ENCODE measurements around the gene ACAT1.
"Not testable (repeated sequence)": the region's sequence is repeated elsewhere in the genome, so short reads cannot be mapped to it uniquely, and the experiment has no call there.

Gene ACAT1

DNA sequence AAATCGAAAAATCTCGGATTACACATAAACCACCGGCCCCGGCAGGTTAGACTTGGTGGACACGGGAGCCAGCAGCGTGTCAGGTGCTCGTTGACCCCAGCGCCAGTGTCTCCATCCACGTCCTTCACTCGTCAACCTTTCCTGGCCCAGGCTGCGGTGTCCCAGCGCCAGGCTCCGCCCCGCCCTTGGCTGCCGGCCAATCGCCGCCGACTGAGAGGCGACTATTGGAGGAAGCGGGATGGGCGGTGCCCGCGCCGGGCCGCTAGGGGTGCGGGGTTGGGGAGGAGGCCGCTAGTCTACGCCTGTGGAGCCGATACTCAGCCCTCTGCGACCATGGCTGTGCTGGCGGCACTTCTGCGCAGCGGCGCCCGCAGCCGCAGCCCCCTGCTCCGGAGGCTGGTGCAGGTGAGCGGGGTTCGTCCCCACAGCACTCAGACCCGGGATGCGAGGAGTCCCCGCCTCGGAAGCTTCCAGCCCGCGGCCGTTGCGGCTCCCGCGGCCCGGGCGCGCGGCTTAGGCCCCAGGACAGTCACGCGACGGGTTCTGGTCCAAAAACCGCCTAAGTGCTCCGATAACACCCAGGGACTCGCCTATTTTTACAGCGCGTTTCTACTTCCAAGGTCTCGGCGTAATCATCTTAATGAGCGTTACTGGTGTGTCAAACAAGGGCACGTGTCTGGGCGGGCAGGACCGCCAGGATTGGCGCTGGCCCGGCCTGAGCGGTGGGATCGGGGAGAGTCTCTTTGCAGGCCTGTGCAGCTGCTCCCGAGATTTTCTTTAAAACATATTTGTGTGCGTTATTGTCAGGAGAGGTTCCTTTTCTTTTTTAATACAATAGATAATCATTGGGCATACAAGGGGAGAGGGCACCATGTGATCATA, at the start of gene ACAT1:
Gene ACAT1, plus strand, starts transcription at position 294 of the 882 bp plus-strand sequence. Its CDS starts 40 bp downstream, at position 334.
- peak; percentile 88 to 97 for DNase-seq (ENCODE audit: low read depth in 2 of 2)

- DNase-seq (ENCODE audit: low read depth in 2 of 2) = no peak
Observed at GRCh38 chr11:108084811-108085210, 36.6 kb upstream of the ACAT1 start.

DNA sequence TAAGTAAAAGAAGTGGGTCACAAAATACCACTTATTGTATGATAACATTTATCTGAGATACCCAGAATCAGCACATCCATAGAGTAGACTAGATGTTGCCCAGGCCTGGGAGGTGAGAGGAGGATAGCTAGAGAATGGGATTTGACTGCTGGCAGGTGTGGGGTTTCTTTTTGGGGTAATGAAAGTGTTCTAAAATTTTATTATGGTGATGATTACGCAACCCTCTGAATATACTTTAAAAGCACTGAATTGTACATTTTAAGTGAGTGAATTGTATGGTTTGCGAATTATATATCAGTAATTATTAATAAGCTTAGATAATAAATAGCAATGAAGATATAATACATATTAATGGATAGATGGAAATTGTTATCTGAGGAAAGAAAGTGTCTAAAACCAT, 35.7 kb upstream of the ACAT1 start:
- no peak for DNase-seq (ENCODE audit: low read depth in 2 of 2)

DNA sequence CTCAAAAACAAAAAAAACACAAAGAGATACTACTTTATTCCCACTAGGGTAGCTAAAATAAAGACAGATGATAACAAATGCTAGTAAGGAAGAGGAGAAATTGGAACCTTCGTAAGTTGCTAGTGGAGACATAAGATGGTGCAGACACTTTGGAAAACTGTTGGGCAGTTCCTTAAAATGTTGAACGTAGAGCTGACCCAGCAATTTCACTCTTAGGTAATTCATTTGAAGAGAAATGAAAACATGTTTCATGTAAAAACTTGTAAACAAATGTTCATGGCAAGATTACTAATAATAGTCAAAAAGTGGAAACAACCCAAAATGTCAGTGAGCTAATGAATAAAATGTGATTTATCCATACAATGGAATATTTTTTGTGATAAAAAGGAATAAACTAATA, 29.2 kb upstream of the ACAT1 start:
- no peak for DNase-seq (ENCODE audit: low read depth in 2 of 2)

DNA sequence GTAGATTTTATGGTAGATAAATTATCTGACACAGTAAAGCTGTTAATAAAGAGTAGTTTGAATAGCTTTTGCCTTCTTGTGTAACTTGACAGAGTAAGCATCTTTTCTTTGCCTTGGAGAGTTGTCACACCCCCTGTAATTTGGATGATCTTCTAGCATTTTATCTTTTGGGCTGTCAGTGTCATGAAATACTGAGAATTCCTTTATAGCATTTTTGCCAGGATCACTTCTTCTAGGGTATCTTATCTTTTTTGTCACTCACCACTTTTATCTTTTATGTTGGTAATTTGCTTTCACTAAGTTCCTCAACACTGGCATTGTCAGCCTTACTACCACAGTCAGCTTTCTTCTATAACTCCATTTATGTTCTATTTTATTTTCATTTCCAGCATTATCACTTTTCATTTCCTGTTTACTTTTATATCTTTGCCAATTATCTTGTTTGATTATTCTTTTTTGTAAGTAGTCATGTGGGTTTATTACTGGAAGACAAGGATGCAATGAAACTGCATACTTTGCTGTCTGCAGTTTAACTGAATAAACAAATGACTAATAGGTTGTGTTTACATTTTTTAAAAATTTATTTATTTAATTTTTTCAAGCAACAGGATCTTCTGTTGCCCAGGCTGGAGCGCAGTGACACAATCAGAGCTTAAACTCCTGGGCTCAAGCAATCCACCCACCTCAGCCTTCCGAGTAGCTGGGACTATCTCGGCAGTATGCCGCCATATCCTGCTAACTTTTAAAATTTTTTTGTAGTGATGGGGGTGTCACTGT, 28.1 kb upstream of the ACAT1 start:
- no peak for DNase-seq (ENCODE audit: low read depth in 2 of 2)

- DNase-seq (ENCODE audit: low read depth in 2 of 2) = no peak
Observed at GRCh38 chr11:108097179-108097578, 24.2 kb upstream of the ACAT1 start.

- no peak for DNase-seq (ENCODE audit: low read depth in 2 of 2)
Observed at GRCh38 chr11:108101090-108101775, 20.1 kb upstream of the ACAT1 start.

GRCh38 chr11:108111126-108111525, 10.2 kb upstream of the ACAT1 start:
- DNase-seq (ENCODE audit: low read depth in 2 of 2) = no peak

GRCh38 chr11:108112057-108112456, 9.3 kb upstream of the ACAT1 start:
- no peak for DNase-seq (ENCODE audit: low read depth in 2 of 2)

- DNase-seq (ENCODE audit: low read depth in 2 of 2) = no peak
Observed at GRCh38 chr11:108115500-108116140, 5.7 kb upstream of the ACAT1 start.

- no peak for DNase-seq (ENCODE audit: low read depth in 2 of 2)
Observed at GRCh38 chr11:108117746-108118371, 3.5 kb upstream of the ACAT1 start.

- DNase-seq (ENCODE audit: low read depth in 2 of 2) = not testable (repeated sequence)
Observed at GRCh38 chr11:108120936-108121273, 462 bp upstream of the ACAT1 start.

- no peak for DNase-seq (ENCODE audit: low read depth in 2 of 2)
Observed at GRCh38 chr11:108122166-108122628, 830 bp downstream of the ACAT1 start.

DNA sequence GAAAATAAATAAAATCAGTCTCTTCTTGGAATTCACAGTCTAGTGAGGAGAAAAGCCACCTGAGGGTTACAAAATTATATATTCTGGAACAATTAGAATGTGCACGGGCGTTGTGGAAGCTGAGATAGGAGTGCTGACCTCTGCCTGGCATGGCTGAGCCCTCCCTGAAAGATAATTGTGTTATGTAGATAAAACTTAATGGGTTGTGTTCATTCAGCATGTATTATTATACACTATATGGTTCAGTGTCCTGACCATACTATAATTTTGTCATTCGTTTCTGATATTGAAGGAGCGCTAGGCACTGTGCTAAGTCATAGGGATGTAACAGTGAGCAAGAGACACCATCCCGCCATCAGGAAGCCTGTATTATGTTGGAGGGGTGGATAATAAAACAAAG, 3.7 kb downstream of the ACAT1 start:
- DNase-seq (ENCODE audit: low read depth in 2 of 2) = no peak

GRCh38 chr11:108128772-108129171, 7.4 kb downstream of the ACAT1 start:
- no peak for DNase-seq (ENCODE audit: low read depth in 2 of 2)

GRCh38 chr11:108131993-108132392, 10.6 kb downstream of the ACAT1 start:
- DNase-seq (ENCODE audit: low read depth in 2 of 2) = no peak

DNA sequence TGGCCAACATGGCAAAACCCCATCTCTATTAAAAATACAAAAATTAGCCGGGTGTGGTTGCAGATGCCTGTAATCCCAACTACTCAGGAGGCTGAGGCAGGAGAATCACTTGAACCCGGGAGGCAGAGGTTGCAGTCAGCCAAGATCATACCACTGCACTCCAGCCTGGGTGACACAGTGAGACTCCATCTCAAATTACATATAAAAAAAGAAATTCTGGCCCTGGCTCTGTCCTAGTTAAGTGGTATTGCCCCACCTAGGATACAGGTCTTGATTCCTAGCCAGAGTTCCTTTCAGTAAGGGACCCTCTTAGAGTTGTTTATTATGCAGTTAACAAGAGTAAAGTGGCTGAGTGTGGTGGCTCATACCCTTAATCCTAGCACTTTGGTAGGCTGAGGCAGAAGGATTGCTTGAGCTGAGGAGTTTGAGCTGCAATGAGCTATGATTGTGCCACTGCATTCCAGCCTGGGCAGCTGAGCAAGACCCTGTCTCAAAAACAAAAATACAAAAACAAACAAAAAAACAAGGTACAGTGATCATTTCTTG, 11.7 kb downstream of the ACAT1 start:
- DNase-seq (ENCODE audit: low read depth in 2 of 2) = not testable (repeated sequence)

DNA sequence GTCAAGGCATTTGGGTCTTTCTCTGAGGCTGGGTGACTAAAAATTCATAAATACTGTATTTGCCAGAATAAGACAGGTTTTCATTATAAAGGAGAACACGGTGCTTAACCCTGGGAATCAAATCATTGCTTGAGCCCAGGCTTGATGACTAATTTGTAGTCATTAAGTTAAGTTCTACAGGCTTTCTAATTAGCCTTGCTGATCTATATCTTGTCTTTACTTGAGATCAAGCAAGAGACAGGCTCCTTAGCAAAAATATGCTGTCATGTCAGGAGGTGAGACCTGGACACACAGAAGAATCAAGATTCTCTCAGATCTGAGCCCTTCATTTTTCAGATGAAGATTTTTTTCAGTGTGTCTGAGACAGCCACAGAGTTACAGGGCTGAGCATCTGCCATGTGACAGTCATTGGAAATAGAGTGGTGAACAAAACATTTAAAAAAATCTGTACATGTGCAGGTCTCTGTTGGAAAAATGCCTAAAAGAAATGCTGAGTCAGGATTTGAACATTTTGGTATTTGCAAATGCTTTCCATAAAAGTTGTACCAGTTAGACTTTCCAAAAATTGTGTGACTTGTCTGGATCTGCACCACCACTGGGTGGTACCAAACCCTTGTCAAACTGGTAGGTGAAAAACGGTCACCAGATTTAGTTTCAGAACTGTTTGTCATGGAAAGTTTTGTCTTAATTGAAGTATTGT, 14.6 kb downstream of the ACAT1 start:
- peak in 1 of 2 experiments; percentile 7 for DNase-seq (ENCODE audit: low read depth in 2 of 2)

DNA sequence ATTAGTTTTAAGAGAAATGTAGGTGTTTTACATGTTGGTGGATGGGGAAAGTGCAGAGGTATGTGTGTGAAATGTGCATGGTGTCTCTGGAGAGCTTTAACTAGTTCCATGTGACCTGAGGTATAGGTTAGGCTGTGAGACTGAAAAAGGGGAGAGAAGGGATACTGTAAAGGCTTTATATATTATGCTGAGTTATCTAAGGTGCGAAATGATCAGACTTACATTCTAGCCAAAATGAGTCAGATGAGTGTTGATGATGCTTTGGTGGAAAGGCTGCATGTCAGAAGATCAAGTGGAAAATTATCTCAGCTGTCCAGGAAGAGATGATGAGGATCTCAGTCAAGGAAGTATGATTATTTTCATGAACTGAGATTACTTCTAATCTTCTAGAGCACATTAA, 15.8 kb downstream of the ACAT1 start:
- no peak for DNase-seq (ENCODE audit: low read depth in 2 of 2)

- DNase-seq (ENCODE audit: low read depth in 2 of 2) = no peak
Observed at GRCh38 chr11:108142304-108142703, 20.9 kb downstream of the ACAT1 start.
